Omental fat pad (tissue), 4 donors: ENCODE measurements around the gene GLB1L3. TPM values are rescaled to one million over a fixed set of nuclear protein-coding genes. Genes with fewer than 3 reads are reported as not detected.

Source experiments
- ATAC-seq: fragments of 150-250 bp; one replicate; pipeline ENCODE4 v1.9.1; 2016; ENCODE audit warnings: mild to moderate bottlenecking, moderate library complexity; ENCODE audit not compliant: low FRiP score
- DNase-seq: peaks from one replicate; pipeline ENCODE4 v3.0.0-alpha.2; 2019; ENCODE audit warnings: low spot score
- total RNA-seq, 4 donors: library from RNA; depleted of rRNA; stranded (reverse); fragments of >200 nt; gene quantifications; one replicate each; pipeline ENCODE4 v1.1.0, GENCODE V29; 2016
- TF ChIP-seq, protein P1 (sequence below), 3 donors: fragments of 450-650 bp; IDR thresholded peaks; one replicate each; pipeline ENCODE4 v1.5.1; 2016 to 2017; ENCODE audit warnings: antibody characterized with exemption in 3 of 3, mild to moderate bottlenecking in 3 of 3, moderate library complexity in 2 of 3

The GLB1L3 gene
- total RNA-seq, 4 donors from 2014 or later: not detected

DNA sequence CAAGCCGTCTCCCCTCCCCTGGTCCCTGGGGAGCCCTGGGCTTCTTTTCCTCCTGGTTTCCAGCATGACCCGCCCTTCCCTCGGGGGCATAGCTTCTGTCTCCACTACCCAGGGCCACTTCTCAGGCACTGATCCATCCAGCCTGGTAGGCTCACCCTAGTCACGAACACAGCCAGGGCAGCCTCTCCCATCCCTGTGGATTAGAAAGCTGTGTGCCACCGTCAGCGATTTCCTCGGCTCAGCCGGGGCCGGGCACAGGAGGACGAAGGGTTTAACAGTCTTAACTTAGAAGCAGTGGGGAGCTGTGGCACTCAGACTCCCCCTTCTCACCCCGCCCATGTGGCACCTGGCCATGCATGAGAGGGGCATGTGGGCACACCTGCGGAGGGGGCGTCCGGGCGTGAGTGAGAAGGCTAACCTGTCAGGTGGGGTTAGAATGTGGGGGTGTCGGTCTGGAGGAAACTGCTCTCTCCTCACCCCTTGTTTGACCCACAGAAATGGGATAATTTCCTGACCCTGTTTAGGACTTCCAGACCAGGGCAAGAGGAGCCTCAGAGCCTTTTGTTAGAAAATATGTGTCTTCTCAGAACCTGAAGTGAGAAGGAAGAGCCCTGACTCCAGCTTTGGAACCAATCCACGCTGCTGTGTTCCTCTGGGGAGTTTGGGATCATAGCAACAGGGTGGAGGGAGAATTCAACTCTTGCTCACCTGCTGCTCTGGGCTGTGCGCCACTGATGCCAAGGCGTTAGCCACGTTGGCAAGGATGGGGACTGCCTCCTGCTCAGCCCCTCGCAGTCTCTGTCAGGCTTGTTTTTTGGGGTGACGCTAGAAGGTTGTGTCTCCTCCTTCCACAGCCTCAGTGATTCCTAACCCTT is 70.2 kb downstream of the GLB1L3 start:
- DNase-seq (no peak), ATAC-seq (no peak)
- TF ChIP-seq, protein P1, sequence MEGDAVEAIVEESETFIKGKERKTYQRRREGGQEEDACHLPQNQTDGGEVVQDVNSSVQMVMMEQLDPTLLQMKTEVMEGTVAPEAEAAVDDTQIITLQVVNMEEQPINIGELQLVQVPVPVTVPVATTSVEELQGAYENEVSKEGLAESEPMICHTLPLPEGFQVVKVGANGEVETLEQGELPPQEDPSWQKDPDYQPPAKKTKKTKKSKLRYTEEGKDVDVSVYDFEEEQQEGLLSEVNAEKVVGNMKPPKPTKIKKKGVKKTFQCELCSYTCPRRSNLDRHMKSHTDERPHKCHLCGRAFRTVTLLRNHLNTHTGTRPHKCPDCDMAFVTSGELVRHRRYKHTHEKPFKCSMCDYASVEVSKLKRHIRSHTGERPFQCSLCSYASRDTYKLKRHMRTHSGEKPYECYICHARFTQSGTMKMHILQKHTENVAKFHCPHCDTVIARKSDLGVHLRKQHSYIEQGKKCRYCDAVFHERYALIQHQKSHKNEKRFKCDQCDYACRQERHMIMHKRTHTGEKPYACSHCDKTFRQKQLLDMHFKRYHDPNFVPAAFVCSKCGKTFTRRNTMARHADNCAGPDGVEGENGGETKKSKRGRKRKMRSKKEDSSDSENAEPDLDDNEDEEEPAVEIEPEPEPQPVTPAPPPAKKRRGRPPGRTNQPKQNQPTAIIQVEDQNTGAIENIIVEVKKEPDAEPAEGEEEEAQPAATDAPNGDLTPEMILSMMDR (IDR thresholded peaks at IDR 0.05): no peak

DNA sequence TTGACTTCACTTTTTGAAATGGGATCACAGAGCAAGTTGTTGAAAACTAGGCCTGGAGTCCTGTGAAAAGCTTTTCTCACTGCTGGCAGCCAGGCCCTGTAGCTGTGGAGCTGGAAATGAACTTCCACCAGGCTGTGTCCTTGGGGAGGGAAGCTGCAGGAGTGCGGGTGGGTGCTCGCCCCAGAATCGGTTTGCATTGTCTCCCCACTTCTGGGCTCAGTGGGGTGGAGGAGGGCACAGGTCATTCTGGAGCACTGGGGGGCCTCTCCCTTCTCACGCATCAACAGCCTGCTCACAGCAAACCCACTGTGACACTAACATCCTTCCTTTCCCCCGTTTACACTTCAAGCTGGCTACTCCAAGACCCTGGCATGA is 70.8 kb downstream of the GLB1L3 start:
- ATAC-seq: no peak
- no peak for DNase-seq
- TF ChIP-seq, protein P1 (IDR thresholded peaks at IDR 0.05): no peak

DNA sequence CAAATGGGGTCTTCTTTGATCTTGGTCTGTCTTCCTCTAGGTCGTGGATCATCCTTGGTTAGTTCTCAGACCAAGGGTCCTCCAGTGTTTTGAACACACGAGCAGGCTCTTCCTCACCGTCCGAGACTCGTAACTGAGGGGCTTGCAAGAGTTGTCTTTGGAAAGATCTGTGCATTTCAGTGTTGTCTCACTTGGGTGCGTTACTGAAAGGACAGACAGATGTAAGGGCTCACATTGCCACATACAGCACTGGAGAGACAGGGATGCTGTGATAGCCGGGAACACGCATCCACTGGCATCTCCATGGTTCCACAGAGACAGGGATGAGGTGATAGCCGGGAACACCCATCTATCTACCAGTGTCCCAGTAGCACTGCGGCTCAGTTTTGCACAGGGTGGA is 71.3 kb downstream of the GLB1L3 start:
- TF ChIP-seq, protein P1 (IDR thresholded peaks at IDR 0.05): no peak
- DNase-seq (no peak), ATAC-seq (no peak)

DNA sequence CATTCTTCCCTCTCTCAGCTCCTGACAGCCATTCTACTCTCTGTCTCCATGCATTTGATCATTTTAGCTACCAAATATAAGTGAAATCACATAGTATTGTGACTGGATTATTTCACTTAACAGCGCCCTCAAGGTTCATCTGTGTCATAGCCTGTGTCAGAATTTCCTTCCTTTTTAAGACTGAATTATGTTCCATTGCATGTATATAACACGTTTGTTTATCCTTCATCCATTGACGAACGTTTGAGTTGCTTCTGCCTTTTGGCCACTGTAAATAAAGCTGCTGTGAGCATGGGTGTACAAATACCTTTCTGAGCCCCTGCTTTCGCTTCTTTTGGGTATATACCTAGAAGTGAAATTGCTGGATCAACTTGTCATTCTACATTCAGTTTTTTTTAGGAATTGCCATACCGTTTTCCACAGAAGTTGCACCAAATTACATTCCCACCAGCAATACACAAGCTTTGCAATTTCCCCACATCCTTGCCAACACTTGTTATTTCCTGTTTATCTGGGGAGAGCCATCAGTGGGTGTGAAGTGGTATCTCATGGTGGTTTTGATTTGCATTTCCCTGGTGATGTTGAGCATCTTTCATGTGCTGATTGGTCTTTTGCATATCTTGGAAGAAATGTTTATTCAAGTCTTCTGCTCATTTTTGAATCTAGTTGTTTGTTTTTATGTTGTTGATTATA is 73.1 kb downstream of the GLB1L3 start:
- DNase-seq (no peak), ATAC-seq (no peak)
- TF ChIP-seq, protein P1 (IDR thresholded peaks at IDR 0.05): no peak

DNA sequence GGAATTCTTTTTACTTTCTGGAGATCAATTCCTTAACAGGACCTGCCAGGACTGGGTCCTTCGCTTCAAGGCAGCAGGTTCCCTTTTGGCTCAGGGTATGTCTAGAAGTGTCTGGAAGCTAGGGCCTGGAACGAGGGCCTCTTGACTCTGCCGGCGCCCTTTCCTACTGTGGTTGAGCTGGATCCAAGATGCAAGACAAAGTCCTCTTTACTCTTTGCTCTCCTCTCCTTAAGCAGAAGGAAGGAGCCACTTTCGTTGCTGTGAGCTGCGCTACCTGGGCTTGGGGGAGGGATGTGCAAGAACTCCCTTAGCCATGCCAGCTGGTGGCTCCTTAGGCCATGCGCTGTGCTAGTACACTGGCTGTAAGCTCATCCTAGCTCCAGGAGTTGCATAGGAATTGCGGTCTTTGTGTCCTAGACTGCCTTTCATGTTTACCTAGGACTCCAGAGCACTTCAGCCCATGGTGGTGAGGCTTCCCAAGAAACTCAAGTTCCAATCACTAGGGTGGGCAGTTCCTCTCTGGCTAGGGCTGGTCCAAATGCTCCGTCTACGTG is 73.7 kb downstream of the GLB1L3 start:
- DNase-seq: no peak
- no peak for ATAC-seq
- TF ChIP-seq, protein P1 (IDR thresholded peaks at IDR 0.05): no peak

DNA sequence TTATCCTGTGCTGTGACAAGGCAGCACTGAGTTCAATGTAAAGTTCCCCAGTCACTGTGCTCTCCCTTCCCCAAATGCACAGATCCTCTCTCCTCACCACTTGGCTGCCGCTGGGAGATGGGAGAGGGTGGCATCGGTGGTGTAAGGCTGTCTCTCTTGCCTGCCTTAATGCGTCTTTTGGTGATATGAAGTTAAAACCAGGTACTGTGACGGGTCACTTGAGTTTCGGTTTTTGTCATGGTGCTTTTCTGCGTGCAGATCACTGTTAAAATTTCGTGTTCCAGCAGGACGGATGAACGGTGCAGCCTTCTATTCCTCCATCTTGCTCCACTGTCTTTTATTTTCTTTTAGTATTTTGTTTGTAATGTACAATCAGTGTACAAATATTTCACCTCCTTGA is 74.2 kb downstream of the GLB1L3 start:
- TF ChIP-seq, protein P1 (IDR thresholded peaks at IDR 0.05): no peak
- ATAC-seq (no peak), DNase-seq (no peak)
